Parathyroid adenoma (tissue), 2 donors: ENCODE measurements around the gene NEUROD6.

Source experiments
- H2AFZ ChIP-seq: fragments of 300-600 bp; sonication (generic); one replicate; pipeline ENCODE4 v1.7.0; 2017; ENCODE audit warnings: antibody characterized with exemption, mild to moderate bottlenecking
- H3K27ac ChIP-seq: fragments of 300-600 bp; sonication (generic); one replicate; pipeline ENCODE4 v1.7.0; 2017
- H3K27me3 ChIP-seq: fragments of 300-600 bp; sonication (generic); one replicate; pipeline ENCODE4 v1.7.0; 2017; ENCODE audit warnings: low read length; ENCODE audit not compliant: control insufficient read depth, insufficient read depth
- H3K36me3 ChIP-seq: fragments of 300-600 bp; sonication (generic); one replicate; pipeline ENCODE4 v1.7.0; 2017; ENCODE audit warnings: low read length; ENCODE audit not compliant: control insufficient read depth, insufficient read depth
- H3K4me1 ChIP-seq: fragments of 300-600 bp; sonication (generic); one replicate; pipeline ENCODE4 v1.7.0; 2017; ENCODE audit warnings: control low read depth
- H3K4me2 ChIP-seq: fragments of 300-600 bp; sonication (generic); one replicate; pipeline ENCODE4 v1.7.0; 2017; ENCODE audit warnings: low read length
- H3K4me3 ChIP-seq: fragments of 300-600 bp; sonication (generic); one replicate; pipeline ENCODE4 v1.7.0; 2017; ENCODE audit warnings: low read depth, low read length
- H3K79me2 ChIP-seq: fragments of 300-600 bp; sonication (generic); one replicate; pipeline ENCODE4 v1.7.0; 2017; ENCODE audit warnings: control low read depth
- H3K9ac ChIP-seq: fragments of 300-600 bp; sonication (generic); one replicate; pipeline ENCODE4 v1.7.0; 2017; ENCODE audit warnings: mild to moderate bottlenecking
- H3K9me3 ChIP-seq: fragments of 300-600 bp; sonication (generic); one replicate; pipeline ENCODE4 v1.7.0; 2017; ENCODE audit warnings: low read length; ENCODE audit not compliant: control insufficient read depth
- TF ChIP-seq, protein P1 (sequence below): fragments of 300-600 bp; sonication (generic); IDR thresholded peaks from one replicate; pipeline ENCODE4 v1.7.0; 2017; ENCODE audit warnings: antibody characterized with exemption, mild to moderate bottlenecking
- donor health status: primary hyperparathyroidism.

The NEUROD6 gene

DNA sequence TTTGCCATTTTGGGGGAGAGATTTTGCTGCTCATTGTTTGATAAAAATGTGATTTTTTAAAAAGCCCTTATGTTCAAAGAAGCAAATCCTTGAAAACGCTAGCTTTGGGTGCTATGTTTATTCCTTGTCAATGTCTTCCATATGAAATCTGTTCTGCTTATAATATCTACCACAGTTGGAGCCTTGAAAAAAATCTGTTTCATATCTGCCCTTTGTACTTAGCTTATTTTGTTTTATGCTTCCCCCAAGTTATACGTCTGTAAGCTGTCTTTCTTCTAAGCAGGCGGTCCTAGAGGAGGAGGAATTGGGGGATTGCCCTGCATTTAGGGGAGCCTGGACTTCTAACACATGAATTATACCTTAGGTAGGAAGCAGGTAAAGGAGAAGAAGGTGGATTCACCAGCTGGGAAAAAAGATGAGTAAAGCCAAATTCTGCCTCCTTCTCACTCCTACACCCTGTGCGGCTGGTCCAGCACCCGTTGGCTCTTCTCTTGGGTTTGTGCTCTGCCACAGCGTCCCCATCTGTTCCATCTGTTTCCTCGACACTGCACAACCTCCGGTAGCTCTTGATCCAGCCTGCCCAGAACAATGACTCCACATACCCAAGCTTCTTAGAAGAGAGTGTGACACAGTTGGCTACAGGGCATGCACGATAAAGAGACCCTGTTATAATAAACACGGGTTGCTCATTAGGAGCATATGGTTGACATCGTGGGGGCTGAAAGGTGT lies 31.9 kb upstream of the NEUROD6 start:
- H3K9ac ChIP-seq = no peak overlapping the region
- no peaks in the 10 kb centered on the region for H3K79me2 ChIP-seq
- H3K9me3 ChIP-seq = no peaks in the 10 kb centered on the region
- TF ChIP-seq, protein P1, sequence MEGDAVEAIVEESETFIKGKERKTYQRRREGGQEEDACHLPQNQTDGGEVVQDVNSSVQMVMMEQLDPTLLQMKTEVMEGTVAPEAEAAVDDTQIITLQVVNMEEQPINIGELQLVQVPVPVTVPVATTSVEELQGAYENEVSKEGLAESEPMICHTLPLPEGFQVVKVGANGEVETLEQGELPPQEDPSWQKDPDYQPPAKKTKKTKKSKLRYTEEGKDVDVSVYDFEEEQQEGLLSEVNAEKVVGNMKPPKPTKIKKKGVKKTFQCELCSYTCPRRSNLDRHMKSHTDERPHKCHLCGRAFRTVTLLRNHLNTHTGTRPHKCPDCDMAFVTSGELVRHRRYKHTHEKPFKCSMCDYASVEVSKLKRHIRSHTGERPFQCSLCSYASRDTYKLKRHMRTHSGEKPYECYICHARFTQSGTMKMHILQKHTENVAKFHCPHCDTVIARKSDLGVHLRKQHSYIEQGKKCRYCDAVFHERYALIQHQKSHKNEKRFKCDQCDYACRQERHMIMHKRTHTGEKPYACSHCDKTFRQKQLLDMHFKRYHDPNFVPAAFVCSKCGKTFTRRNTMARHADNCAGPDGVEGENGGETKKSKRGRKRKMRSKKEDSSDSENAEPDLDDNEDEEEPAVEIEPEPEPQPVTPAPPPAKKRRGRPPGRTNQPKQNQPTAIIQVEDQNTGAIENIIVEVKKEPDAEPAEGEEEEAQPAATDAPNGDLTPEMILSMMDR = no peak
- no peaks in the 10 kb centered on the region for H3K36me3 ChIP-seq
- H3K4me3 ChIP-seq = no peak overlapping the region
- H3K4me1 ChIP-seq = no peaks in the 10 kb centered on the region
- no peak overlapping the region for H2AFZ ChIP-seq
- no peaks in the 10 kb centered on the region for H3K27me3 ChIP-seq
- H3K4me2 ChIP-seq = no peak overlapping the region
- no peak overlapping the region for H3K27ac ChIP-seq

DNA sequence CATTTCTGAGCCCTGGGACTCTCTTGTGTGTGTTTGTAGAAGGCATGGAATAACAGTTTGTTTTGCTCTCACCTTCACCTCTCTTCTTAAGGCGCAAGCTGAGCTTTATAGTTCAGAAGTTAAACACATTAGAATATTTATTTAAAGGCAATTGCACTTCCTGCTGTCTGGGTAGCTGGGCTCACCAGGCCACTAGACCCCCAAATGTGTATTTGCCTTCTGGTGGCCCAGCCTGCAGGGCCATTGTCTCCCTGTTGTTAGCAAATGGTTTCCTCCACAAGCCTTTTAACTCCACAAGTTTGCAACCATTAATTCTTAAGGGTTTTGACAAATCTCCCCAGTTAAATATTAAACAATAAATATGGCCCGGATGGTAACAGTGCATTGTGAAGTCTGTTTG lies 31.1 kb upstream of the NEUROD6 start:
- Histone ChIP-seq H3K9me3 (no peaks in the 10 kb centered on the region), H3K79me2 (no peaks in the 10 kb centered on the region), H3K4me3 (no peak overlapping the region), H3K36me3 (no peaks in the 10 kb centered on the region), H3K4me1 (no peaks in the 10 kb centered on the region), H2AFZ (no peak overlapping the region), H3K27me3 (no peaks in the 10 kb centered on the region), H3K4me2 (no peak overlapping the region), H3K27ac (no peak overlapping the region), H3K9ac (no peak overlapping the region)
- TF ChIP-seq, protein P1 = no peak

DNA sequence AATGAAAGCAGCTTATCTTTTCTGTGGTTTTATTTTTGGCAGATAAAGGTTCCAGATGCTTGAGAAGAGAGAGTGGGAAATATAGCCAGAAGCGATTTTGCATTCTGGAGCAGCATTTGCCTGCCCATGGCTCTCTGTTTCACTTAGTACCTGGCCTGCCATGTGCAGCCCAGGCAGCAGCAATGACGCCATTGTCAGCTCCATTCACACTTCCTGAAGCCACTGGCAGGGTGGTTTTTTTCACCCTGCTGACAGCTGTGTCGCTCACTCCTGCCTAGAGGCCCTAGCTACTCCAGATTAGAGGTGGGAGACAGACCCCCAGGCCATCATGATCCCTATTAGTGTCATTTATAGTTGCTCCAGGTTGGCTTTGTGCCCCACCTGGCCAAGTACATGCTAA lies 30.1 kb upstream of the NEUROD6 start:
- H2AFZ ChIP-seq = no peak overlapping the region
- H3K4me3 ChIP-seq = no peak overlapping the region
- no peaks in the 10 kb centered on the region for H3K9me3 ChIP-seq
- no peak overlapping the region for H3K4me2 ChIP-seq
- H3K27ac ChIP-seq = no peak overlapping the region
- no peaks in the 10 kb centered on the region for H3K27me3 ChIP-seq
- no peaks in the 10 kb centered on the region for H3K79me2 ChIP-seq
- no peak overlapping the region for H3K9ac ChIP-seq
- H3K36me3 ChIP-seq = no peaks in the 10 kb centered on the region
- TF ChIP-seq, protein P1 = no peak
- H3K4me1 ChIP-seq = no peaks in the 10 kb centered on the region

DNA sequence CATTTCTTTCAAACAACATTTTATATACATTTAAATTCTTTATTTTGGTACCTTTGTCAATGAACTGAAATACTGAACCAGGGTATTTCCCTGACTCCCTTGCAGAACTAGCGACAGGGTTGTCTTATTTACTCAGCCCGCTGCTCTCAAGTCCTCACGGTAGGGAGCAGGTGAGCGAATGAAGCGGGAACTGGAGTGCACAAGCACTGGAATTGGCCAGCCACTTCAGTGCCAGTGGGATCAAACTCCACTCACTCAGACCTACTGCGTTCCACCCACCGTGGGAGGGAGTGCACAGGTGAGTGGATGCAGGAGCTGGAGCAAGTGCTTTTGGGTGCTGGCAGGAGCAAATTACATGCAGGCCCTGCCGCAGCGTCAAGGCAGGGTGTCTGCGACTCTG lies 28.1 kb upstream of the NEUROD6 start:
- H3K4me2 ChIP-seq = no peak overlapping the region
- no peaks in the 10 kb centered on the region for H3K9me3 ChIP-seq
- H3K27me3 ChIP-seq = no peaks in the 10 kb centered on the region
- no peak overlapping the region for H3K4me3 ChIP-seq
- no peaks in the 10 kb centered on the region for H3K79me2 ChIP-seq
- no peak overlapping the region for H2AFZ ChIP-seq
- no peak overlapping the region for H3K9ac ChIP-seq
- H3K36me3 ChIP-seq = no peaks in the 10 kb centered on the region
- H3K4me1 ChIP-seq = no peaks in the 10 kb centered on the region
- no peak overlapping the region for H3K27ac ChIP-seq
- TF ChIP-seq, protein P1 = no peak

DNA sequence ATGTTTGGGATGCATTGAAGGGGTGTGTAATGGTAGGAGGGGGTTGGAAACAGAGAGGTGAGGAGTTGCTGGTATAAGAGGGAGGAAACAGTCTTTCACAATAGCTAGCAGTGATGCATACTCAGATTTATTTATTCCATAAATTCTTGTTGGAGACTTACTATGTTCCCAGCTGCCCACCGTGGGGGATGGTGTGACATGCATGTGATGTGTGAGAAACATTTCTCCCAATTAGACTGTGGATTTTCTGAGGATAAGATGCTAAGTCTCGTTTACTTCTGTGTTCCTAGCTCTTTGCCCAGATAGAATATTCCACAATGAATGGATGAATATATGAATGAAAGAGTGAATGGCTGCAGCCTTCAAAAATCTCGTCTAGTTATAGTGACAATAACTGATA lies 23.0 kb upstream of the NEUROD6 start:
- Histone ChIP-seq H3K27ac (no peak overlapping the region), H2AFZ (no peak overlapping the region), H3K36me3 (no peaks in the 10 kb centered on the region), H3K9ac (no peak overlapping the region), H3K4me2 (no peak overlapping the region), H3K4me1 (no peaks in the 10 kb centered on the region), H3K79me2 (no peaks in the 10 kb centered on the region), H3K4me3 (no peak overlapping the region), H3K9me3 (no peaks in the 10 kb centered on the region), H3K27me3 (no peaks in the 10 kb centered on the region)
- TF ChIP-seq, protein P1 = no peak
